Lung (tissue), 12 donors: Measurements from ENCODE around the gene AZGP1. TPM values are rescaled to one million over a fixed set of nuclear protein-coding genes. Genes with fewer than 3 reads are reported as not detected.

Experiments
- ATAC-seq: fragments of 200-7000 bp; cut with Tn5 transposase; one replicate; pipeline ENCODE4 v1.9.1; 2020; ENCODE audit warnings: moderate number of reproducible peaks; ENCODE audit not compliant: insufficient read depth, low FRiP score
- DNase-seq, 3 donors: peaks; one replicate each; pipeline ENCODE4 v3.0.0-alpha.2; 2013 to 2017
- H3K27ac ChIP-seq, 2 donors: one replicate each; pipeline ENCODE4 v1.5.1; 2013; ENCODE audit warnings: mild to moderate bottlenecking in 2 of 2, moderate library complexity in 2 of 2, control low read depth in 1 of 2, inconsistent platforms in 1 of 2, low read depth in 1 of 2, low read length in 1 of 2
- H3K27me3 ChIP-seq, 3 donors: one replicate each; pipeline ENCODE4 v1.5.1; 2013; ENCODE audit warnings: low read length in 2 of 3; ENCODE audit not compliant: control insufficient read depth in 3 of 3, insufficient read depth in 3 of 3
- H3K36me3 ChIP-seq, 4 donors: one replicate each; pipeline ENCODE4 v1.5.1; 2013; ENCODE audit warnings: low read length in 4 of 4, mild to moderate bottlenecking in 1 of 4, moderate library complexity in 1 of 4; ENCODE audit not compliant: control insufficient read depth in 4 of 4, insufficient read depth in 4 of 4
- H3K4me1 ChIP-seq, 5 donors: one replicate each; pipeline ENCODE4 v1.5.1; 2013; ENCODE audit warnings: low read length in 5 of 5, mild to moderate bottlenecking in 2 of 5, moderate library complexity in 1 of 5; ENCODE audit not compliant: control insufficient read depth in 5 of 5, insufficient read depth in 5 of 5
- H3K4me3 ChIP-seq: one replicate; pipeline ENCODE4 v1.5.1; 2013; ENCODE audit warnings: mild to moderate bottlenecking, control low read depth, moderate library complexity
- H3K9ac ChIP-seq, 2 donors: one replicate each; pipeline ENCODE4 v1.5.1; 2013; ENCODE audit warnings: low read length in 2 of 2, control low read depth in 1 of 2; ENCODE audit not compliant: insufficient read depth in 1 of 2
- H3K9me3 ChIP-seq, 4 donors: one replicate each; pipeline ENCODE4 v1.5.1; 2013; ENCODE audit warnings: low read length in 3 of 4, mild to moderate bottlenecking in 1 of 4, moderate library complexity in 1 of 4; ENCODE audit not compliant: control insufficient read depth in 4 of 4, insufficient read depth in 3 of 4
- WGBS, 2 donors: extraction: QIAGEN DNeasy Blood & Tissue Kit; methylation state at CpG; one replicate each; pipeline ENCODE4 v1.1.7; 2013; 5-methylcytosine and 5-hydroxymethylcytosine counted together
- polyA plus RNA-seq, 2 donors: library from polyadenylated mRNA; stranded (reverse); fragments of 200-250 nt; gene quantifications; one replicate each; pipeline ENCODE4 v1.2.1, GENCODE V29; 2013
- total RNA-seq, 2 donors: library from RNA; depleted of rRNA in 1 of 2; stranded (reverse); fragments of >200 nt in 1 of 2; gene quantifications; one replicate each; pipeline ENCODE4 v1.2.1, GENCODE V29; 2014 to 2021
- TF ChIP-seq, protein P1 (sequence below): IDR thresholded peaks from 2 replicates; pipeline ENCODE4 v1.5.1; 2012; ENCODE audit warnings: mild to moderate bottlenecking; ENCODE audit errors: control extremely low read depth, extremely low read depth
- donor health status: control.
- donor health status: control.
- donor health status: Bipolar disorder and iron deficiency.
- donor health status: healthy.
- donor health status: DM: yes; HTN: yes; CAD: no.

AZGP1 gene
- total and polyA plus RNA-seq, 4 donors, result 4.1 to 82.8 (median 28.5) TPM

DNA sequence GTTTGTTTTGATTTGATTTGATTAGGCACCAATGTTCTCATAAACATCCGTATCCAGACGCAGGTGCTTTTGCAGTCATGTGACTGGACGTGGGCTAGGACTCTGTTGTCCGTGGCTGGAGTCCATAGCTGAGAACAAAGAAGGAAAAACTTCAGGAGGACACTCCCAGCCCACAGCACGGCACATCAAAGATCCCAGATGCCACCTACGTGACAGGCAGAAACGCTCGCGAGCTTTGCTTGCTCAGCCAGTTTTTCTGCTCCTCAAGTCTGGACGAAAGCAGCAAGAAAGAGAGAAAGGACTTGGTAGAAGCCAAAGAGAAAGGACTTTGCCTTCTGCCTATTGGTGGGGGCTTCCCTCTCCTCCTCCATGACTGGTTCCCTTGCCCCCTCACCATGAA, 32.7 kb upstream of the AZGP1 start:
- H3K27me3 ChIP-seq, result no peaks in the 10 kb centered on the region
- TF ChIP-seq, protein P1, sequence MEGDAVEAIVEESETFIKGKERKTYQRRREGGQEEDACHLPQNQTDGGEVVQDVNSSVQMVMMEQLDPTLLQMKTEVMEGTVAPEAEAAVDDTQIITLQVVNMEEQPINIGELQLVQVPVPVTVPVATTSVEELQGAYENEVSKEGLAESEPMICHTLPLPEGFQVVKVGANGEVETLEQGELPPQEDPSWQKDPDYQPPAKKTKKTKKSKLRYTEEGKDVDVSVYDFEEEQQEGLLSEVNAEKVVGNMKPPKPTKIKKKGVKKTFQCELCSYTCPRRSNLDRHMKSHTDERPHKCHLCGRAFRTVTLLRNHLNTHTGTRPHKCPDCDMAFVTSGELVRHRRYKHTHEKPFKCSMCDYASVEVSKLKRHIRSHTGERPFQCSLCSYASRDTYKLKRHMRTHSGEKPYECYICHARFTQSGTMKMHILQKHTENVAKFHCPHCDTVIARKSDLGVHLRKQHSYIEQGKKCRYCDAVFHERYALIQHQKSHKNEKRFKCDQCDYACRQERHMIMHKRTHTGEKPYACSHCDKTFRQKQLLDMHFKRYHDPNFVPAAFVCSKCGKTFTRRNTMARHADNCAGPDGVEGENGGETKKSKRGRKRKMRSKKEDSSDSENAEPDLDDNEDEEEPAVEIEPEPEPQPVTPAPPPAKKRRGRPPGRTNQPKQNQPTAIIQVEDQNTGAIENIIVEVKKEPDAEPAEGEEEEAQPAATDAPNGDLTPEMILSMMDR, result no peak
- peak; percentile 49 to 78 (median 65) for DNase-seq
- H3K9ac ChIP-seq, result no peak overlapping the region
- no peak for ATAC-seq
- no peak overlapping the region for H3K27ac ChIP-seq
- H3K9me3 ChIP-seq, result no peaks in the 10 kb centered on the region
- H3K4me3 ChIP-seq, result no peak overlapping the region
- H3K4me1 ChIP-seq, result peaks cover 0 to 11% (median 7%) of the 10 kb centered on the region in 5 donors
- 46 to 78% methylated on average over 10 of the region's 10 CpGs for WGBS, 2 donors
- H3K36me3 ChIP-seq, result no peaks in the 10 kb centered on the region

DNA sequence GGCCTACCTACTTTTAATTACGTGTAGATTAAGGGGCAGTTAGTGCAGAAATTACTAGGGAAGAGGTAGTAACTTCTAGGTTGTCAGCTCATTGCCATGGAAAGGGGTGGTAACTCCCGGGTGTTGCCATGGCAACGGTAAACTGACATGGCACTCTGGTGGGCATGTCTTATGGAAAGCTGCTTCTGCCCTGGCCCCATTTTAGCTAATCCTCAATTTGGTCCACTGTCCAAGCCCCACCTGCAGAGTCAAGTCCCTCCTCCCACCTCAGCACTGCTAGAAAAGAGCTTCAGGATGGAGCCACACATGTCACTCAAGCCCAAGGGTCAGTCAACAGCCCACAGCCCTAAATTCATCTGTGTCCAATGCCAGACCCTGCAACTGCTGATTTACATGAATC, 32.1 kb upstream of the AZGP1 start:
- no peaks in the 10 kb centered on the region for H3K36me3 ChIP-seq
- ATAC-seq (no peak), DNase-seq (no peak)
- H3K9me3 ChIP-seq, result no peaks in the 10 kb centered on the region
- H3K9ac ChIP-seq, result no peak overlapping the region
- H3K27me3 ChIP-seq, result no peaks in the 10 kb centered on the region
- H3K27ac ChIP-seq, result no peak overlapping the region
- WGBS, 2 donors, result 85 to 87% methylated on average over 3 of the region's 3 CpGs
- TF ChIP-seq, protein P1, result no peak
- no peak overlapping the region for H3K4me3 ChIP-seq
- H3K4me1 ChIP-seq, result peaks cover 0 to 18% (median 13%) of the 10 kb centered on the region in 5 donors

DNA sequence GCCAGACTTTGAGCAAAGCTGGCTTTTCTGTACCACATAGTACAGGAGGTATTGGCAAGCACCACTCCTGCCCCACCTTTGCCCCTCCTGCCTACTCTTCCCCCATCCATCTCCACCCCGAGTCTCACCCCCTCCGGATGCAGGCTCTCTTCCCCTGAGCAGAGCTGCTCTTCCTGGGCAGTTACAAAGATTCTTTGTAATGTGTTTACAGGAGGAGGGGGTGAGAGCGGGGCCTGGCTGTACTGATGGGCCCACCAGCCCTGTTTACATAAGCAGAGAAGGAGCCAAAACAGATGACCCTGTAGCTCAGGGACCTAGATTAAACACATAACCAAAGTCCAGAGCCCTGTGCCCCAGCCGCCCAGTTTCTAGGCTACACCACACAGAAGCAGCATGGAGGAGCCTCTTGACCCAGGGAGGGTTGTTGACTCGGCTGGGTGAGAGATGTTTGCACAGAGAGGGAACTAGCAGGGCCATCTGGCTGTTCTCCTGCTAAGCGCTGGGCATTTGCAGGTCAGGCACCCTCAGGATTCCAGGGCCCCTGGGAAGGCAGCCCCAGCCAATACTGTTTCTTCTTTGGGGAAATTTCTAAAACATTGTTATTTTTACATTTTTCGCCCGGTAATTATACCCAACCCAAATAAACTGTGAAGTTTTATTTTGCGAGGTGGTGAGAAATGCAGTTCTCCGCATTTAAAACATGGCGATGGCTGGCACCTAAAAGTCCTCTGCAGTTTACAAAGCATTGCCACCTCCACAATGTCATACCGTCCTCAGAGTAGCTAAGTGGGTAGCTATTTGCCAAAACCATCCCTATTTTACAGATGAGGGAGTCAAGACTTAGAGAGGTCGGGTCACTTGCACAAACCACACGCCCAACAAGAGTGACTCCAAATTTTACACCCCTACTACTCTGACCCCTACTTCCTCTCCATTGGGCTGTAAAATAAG, 28.2 kb upstream of the AZGP1 start:
- Histone ChIP-seq H3K4me3 (no peak overlapping the region), H3K9me3 (no peaks in the 10 kb centered on the region), H3K36me3 (no peaks in the 10 kb centered on the region), H3K4me1 (peaks cover 0 to 18% (median 6%) of the 10 kb centered on the region in 5 donors), H3K27ac (peak overlapping the region in 1 of 2 donors; percentile 5), H3K9ac (no peak overlapping the region), H3K27me3 (no peaks in the 10 kb centered on the region)
- DNase-seq (peak; percentile 67 to 79 (median 72)), ATAC-seq (peak; percentile 61)
- TF ChIP-seq, protein P1, result no peak
- 44 to 52% methylated on average over 14 of the region's 14 CpGs for WGBS, 2 donors
